Measurements from ENCODE around the gene MANEA. TPM values are rescaled to one million over a fixed set of nuclear protein-coding genes. Genes with fewer than 3 reads are reported as not detected.

Gene MANEA
- total RNA-seq, 1 experiment from 2014 or later: 8.3 TPM

GRCh38 chr6:95599706-95600105 is 22.4 kb downstream of the MANEA start:
- no peaks in the 10 kb centered on the region for H3K27me3 Mint-ChIP-seq (ENCODE audit: low read depth)
- no peaks in the 10 kb centered on the region for H3K9me3 ChIP-seq (ENCODE audit: control insufficient read depth, low read depth, low read length)

More at GRCh38 chr6:95599706-95600105, 22.4 kb downstream of the MANEA start:
- Histone ChIP-seq H3K4ac (ENCODE audit: low read depth, low read length) (no peak overlapping the region), H2BK12ac (ENCODE audit: insufficient read length, low read depth, low read length) (no peak overlapping the region), H3K4me2 (ENCODE audit: insufficient read depth, insufficient read length, low read length) (no peak overlapping the region), H3K79me2 (ENCODE audit: insufficient read depth, low read length) (no peaks in the 10 kb centered on the region), H2BK120ac (ENCODE audit: low read depth, low read length, poor library complexity, severe bottlenecking) (no peak overlapping the region), H4K8ac (replicated peaks; ENCODE audit: insufficient read length, low read depth, low read length) (no peak overlapping the region), H3T11ph (ENCODE audit: low read length) (no peak overlapping the region), H3K14ac (ENCODE audit: insufficient read depth, low read length) (no peak overlapping the region), H2BK5ac (ENCODE audit: insufficient read length, low read length) (no peak overlapping the region), H3K9ac (ENCODE audit: extremely low read depth, insufficient read length, low read length) (no peak overlapping the region), H3K4me1 (ENCODE audit: insufficient read depth, low read length) (no peaks in the 10 kb centered on the region), H3K23me2 (ENCODE audit: insufficient read length, low read depth, low read length, poor library complexity, severe bottlenecking) (no peaks in the 10 kb centered on the region), H2BK15ac (ENCODE audit: low read depth, low read length) (no peak overlapping the region), H4K5ac (ENCODE audit: insufficient read length, low read depth, low read length) (no peak overlapping the region), H3K27ac (ENCODE audit: insufficient read length, low read depth, low read length) (no peak overlapping the region), H3K27me3 (ENCODE audit: insufficient read depth, low read length) (no peaks in the 10 kb centered on the region), H3K56ac (ENCODE audit: insufficient read length, low read depth, low read length) (no peak overlapping the region), H2AK5ac (ENCODE audit: insufficient read length, low read length) (no peak overlapping the region), H4K91ac (ENCODE audit: insufficient read length, low read depth, low read length) (no peak overlapping the region), H3K18ac (ENCODE audit: insufficient read length, low read depth, low read length) (no peak overlapping the region), H3K23ac (ENCODE audit: insufficient read length, low read depth, low read length) (no peak overlapping the region), H2AFZ (ENCODE audit: low read length) (no peak overlapping the region), H4K20me1 (ENCODE audit: control insufficient read depth, insufficient read depth, insufficient read length) (no peaks in the 10 kb centered on the region), H3K79me1 (ENCODE audit: insufficient read depth, low read depth, low read length, poor library complexity, severe bottlenecking) (no peaks in the 10 kb centered on the region), H2BK20ac (ENCODE audit: low read depth, low read length, poor library complexity, severe bottlenecking) (no peak overlapping the region)
- H3K4me1 Mint-ChIP-seq: no peaks in the 10 kb centered on the region
- H3K36me3 Mint-ChIP-seq (ENCODE audit: insufficient read depth in 1 of 3, low read depth in 3 of 3): 0 out of 7 replicates have a peak, but pooled peaks cover 0 to 4% (median 0%) of the 10 kb centered on the region in 3 experiments
- no peak overlapping the region for H3K27ac Mint-ChIP-seq
- H3K4me3 Mint-ChIP-seq: no peak overlapping the region
- no peak for TF ChIP-seq CTCF (conservative IDR thresholded peaks at IDR 0.05)
- no peak for DNase-seq
- H3K9me3 Mint-ChIP-seq: no peaks in the 10 kb centered on the region
